NCI-H1417 (cell line): ENCODE measurements around the gene TCF25.
"Not testable (repeated sequence)": the region's sequence is repeated elsewhere in the genome, so short reads cannot be mapped to it uniquely, and the experiment has no call there.

Experiments used
- DNase-seq, 3 experiments: peaks; one replicate each; lab custom pipeline; 2025; lab: John Stamatoyannopoulos, UW

Gene TCF25

DNA sequence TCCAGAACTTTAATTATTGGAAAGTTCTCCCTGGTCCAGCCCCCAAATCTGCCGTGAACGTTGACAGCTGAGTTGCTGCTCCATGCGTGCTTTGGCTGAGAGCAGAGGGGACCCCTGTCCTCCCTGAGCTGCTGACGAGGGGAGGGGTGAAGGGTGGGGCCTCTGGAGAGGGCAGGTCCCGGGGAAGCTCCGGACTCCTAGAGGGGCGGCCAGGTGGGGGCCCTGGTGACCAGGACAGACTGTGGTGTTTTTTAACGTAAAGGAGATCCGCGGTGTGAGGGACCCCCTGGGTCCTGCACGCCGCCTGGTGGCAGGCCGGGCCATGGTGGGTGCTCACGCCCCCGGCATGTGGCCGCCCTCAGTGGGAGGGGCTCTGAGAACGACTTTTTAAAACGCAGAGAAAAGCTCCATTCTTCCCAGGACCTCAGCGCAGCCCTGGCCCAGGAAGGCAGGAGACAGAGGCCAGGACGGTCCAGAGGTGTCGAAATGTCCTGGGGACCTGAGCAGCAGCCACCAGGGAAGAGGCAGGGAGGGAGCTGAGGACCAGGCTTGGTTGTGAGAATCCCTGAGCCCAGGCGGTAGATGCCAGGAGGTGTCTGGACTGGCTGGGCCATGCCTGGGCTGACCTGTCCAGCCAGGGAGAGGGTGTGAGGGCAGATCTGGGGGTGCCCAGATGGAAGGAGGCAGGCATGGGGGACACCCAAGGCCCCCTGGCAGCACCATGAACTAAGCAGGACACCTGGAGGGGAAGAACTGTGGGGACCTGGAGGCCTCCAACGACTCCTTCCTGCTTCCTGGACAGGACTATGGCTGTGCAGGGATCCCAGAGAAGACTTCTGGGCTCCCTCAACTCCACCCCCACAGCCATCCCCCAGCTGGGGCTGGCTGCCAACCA, 45.3 kb downstream of the TCF25 start, which contains the start of gene MC1R:
Gene MC1R, plus strand, starts transcription at position 410 of the 895 bp plus-strand sequence. Its CDS starts 397 bp downstream, at position 807.
- peak in 1 of 3 experiments; percentile 53 for DNase-seq

DNA sequence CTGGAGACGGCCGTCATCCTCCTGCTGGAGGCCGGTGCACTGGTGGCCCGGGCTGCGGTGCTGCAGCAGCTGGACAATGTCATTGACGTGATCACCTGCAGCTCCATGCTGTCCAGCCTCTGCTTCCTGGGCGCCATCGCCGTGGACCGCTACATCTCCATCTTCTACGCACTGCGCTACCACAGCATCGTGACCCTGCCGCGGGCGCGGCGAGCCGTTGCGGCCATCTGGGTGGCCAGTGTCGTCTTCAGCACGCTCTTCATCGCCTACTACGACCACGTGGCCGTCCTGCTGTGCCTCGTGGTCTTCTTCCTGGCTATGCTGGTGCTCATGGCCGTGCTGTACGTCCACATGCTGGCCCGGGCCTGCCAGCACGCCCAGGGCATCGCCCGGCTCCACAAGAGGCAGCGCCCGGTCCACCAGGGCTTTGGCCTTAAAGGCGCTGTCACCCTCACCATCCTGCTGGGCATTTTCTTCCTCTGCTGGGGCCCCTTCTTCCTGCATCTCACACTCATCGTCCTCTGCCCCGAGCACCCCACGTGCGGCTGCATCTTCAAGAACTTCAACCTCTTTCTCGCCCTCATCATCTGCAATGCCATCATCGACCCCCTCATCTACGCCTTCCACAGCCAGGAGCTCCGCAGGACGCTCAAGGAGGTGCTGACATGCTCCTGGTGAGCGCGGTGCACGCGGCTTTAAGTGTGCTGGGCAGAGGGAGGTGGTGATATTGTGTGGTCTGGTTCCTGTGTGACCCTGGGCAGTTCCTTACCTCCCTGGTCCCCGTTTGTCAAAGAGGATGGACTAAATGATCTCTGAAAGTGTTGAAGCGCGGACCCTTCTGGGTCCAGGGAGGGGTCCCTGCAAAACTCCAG, 46.4 kb downstream of the TCF25 start:
- DNase-seq: no peak

DNA sequence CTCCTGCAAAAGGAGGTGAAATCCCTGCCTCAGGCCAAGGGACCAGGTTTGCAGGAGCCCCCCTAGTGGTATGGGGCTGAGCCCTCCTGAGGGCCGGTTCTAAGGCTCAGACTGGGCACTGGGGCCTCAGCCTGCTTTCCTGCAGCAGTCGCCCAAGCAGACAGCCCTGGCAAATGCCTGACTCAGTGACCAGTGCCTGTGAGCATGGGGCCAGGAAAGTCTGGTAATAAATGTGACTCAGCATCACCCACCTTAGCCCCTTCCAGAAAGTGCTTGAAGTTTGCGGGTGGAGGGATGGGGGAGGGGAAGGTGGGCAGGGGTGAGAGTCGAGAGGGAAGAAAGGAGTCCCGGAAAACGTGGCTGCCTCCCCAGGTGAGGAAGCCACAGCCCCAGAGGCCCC, 47.3 kb downstream of the TCF25 start:
- no peak for DNase-seq

DNA sequence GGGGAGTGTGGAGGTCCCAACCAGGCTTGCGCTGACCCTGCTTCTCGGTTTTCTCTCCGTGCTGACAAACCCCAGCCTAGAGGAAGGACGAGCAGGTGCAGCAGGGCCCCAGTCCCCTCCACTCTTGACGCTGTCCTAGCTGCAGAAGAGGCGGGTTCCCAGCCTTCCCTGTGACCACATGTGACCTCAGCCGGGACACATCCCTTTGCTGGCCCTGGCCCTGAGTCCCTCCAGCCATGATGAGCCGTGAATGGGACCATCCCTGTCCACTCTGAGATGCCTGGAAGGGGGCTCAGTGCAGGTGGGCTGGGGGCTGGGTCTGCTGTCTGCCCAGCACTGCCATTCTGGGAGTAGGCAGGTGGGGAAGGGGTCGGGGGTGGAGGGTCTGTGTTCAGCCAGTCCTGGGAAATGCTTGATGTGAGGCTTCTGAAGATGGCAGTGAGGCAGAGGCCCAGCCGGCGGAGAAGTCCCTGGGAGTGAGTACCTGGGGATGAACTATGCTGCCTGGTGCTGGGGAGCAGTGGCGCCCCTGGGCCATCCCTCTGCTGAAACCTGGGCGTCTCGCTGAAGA, 47.8 kb downstream of the TCF25 start:
- peak in 1 of 3 experiments; percentile 15 for DNase-seq

DNA sequence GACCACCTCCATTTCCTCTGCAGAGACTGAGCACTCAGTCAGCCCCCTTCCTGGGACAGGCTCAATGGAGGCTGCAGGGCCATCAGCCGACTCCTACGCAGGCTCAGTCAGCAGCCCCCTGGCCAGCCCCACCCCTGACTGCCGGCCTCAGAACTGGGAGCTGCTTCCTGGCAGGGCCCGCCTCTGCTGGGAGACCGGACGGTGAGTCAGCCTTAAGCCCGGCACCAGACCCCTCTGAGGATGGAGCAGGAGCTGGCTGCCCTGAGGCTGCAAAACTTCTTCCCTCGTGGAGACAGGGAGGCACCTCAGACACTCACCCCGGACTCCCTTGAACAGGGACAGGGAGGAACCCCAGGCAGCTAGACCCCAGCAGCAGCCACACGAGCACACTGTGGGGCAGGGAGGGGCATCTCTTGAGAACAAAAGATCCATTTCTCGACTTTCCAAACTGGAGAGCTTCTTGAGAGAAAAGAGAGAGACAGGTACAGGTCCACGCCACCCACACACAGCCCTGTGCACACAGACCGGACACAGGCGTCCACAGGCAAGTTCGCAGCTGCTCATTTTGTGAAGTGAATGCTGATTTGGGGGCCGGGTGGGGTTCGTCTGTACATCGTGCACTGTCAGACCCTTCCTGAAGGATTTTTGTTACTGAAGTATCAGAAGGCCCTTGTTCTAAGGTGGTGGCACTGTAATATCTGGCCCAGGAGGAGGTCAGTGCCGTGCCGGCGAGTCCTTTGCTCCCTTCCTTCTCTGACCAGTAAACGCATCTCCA, 48.5 kb downstream of the TCF25 start:
- peak in 2 of 3 experiments; percentile 55 to 69 for DNase-seq

DNA sequence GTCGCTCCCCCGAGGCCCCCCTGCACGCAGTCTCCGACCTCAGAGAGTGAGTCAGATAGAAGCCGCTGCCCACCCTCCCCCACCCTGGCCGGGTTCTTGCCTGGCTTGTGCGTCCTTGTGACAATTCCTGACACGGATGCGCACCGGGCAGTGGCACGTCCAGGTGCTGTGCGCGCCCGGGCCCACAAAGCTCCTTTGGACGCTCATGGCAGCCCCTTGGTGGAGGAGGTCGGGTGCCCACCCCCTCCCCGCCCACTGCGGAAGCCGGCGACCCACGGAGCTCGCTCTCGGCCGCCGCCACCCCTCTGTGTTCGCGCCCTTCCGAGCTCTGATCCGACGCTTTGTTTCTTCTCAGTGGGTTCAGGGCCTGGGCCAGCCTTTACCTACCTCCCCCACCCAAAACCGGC, 49.1 kb downstream of the TCF25 start:
- DNase-seq: peak; percentile 14 to 85 (median 85)

DNA sequence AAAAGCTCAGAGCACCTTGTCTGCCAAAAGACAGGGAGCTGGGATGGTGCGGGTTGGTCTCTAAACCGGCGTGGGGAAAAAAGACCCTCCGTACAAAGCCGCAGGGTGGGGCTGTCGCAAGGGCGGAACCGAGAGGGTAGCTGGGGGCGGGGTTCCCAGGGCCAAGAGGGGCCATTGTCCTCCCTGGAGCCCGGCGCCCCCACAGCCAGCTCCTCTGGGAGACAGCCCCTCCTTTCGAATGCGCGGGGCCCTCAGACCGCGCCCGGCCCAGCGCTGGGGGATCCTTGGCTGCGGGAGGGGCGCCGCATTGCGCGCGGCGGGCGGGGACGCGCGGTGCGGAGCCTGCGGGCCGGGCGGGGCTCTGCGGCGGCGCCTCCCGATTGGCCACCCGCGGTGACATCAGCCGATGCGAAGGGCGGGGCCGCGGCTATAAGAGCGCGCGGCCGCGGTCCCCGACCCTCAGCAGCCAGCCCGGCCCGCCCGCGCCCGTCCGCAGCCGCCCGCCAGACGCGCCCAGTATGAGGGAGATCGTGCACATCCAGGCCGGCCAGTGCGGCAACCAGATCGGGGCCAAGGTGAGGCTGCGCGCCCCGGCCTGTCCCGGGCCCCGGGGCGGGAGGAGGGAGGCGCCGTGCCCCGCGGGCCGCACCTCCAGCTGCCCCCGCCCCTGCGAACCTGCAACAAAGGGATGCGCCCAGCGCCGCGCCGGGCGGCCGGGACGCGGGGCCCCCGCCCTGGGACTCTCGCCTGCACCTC, 49.7 kb downstream of the TCF25 start, which contains the start of gene TUBB3:
Gene TUBB3, plus strand, starts transcription at position 459 of the 756 bp plus-strand sequence. Its CDS starts 60 bp downstream, at position 519.
- DNase-seq: peak; percentile 84 to 92 (median 88)

DNA sequence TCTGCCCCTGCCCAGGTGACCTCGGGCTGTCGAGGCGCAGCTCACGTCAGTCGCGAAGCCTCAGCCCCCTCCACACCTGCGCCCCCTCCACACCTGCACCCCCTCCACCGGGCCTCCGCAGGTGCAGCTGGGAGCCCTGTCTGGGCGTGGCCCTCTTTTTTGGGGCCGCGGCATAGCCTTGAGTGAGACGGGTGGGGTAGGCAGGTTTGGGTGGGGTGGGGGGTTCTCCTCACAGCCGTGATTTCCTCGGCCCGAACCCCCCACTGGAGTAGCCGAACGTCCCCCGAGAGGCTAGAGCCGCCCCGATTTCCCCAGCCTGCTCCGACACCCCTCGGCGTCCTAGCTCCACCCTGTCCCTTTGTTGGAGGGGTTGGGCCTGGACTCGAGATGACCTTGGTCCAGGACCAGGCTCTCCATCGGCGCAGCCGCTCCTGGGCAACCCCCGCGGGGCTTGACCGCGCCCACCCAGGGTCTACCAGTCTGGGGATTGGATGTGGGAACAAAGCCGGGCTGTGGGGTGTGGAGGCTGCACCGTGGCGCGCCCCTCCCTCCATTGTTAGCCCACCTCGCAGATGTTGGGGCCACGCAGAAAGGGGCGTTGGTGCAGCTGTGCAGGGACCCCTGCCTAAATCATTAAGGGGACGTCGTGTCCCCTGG, 50.4 kb downstream of the TCF25 start:
- DNase-seq: peak; percentile 31 to 82 (median 71)

DNA sequence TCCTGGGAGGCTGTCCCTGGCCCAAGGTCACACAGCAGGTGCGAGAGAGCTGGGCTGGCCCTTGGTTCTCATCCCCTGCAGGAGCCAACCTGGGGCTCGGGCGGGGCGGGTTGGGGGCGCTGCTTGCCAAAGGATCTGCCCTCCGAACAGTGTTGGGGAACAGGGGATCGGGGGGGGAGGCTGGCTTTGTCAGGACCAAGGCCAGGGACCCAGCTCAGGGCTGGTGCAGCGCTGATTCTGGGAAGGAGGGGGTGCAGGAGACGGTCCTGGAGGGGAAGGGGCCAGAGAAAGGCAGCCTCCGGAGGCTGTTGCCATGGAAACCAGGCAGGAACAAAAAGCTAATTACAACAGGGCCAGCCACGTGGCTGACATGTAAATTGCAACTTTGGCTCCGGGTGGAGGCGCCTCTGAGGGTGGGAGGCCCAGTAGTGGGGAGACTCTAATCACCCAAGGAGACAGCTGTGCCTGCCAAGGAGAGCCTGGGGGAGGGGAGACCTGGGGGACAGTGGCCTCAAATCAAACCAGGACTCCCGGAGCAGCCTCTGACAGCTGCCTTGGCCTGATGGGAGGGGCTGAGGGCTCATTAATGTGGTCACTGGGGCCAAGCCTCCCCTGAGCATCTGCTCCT, 51.0 kb downstream of the TCF25 start:
- DNase-seq: peak; percentile 11 to 85 (median 72)

DNA sequence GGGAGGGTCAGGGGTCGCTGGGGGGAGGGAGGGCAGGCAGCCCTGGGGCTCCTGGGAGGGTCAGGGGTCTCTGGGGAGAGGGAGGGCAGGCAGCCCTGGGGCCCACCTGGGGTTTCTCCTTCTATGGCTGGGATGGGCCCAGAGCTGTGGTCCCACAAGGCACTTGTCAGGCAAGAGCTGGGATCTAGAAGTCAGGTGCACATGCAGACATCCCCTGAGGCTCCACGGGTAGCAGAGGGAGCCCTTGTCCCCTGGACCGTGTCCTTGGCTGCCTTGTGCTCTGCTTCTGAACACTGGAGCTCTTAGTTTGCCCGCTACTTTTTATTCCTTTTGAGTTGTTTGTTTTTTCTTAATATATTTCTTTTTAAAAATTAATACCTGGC, 51.5 kb downstream of the TCF25 start:
- peak in 2 of 3 experiments; percentile 2 to 58 for DNase-seq

DNA sequence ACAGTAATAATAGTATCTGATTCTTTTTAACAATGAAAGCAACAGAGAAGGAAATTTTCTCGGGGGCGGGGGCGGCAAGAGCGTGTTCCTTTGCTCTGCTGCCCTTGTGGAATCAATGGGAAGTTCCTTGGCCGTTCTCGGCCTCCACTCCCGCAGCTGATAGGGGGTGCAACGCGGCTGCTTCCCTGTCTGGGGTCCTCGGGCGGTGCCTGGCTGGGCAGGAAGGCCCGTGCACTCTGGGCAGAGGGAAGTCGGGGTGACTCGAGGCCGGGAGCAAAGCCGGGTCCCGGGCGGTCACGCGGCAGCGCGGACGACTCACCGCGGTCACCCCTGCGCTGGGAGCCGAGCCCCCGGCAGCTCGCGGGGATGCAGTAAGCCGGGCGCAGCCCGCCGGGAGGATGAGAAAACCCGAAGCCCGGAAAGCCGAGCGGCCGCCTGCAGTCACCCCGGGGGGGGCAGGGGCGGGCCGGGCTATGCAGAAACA, 52.2 kb downstream of the TCF25 start:
- DNase-seq: peak in 1 of 3 experiments; percentile 66

DNA sequence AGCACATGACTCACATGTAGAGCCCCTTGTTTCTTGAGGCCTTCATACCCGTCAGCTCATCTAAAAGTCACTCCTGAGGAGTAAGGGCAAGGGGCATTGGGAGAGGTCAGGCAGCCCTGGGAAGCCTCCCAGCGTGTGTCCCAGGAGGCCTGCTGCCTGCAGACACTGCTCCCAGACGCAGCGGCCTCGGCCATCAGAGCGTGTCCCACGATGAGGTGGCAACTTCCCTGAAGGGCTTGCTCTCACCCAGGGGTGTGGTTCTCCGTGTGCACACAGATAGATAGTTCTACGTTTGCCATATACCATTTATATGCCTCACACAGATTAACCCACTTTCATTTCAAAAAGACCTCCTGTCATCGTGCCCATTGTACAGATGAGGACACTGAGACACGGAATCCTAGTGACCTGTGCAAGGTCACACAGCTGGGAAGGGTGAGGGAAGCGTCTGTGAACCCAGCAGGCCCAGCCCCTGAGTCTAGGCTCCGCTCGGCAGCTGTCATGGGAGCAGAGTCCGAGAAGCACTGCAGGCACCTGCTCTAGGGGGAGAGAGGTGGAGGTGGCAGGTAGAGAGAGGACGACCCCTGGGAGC, 58.0 kb downstream of the TCF25 start:
- DNase-seq: no peak

DNA sequence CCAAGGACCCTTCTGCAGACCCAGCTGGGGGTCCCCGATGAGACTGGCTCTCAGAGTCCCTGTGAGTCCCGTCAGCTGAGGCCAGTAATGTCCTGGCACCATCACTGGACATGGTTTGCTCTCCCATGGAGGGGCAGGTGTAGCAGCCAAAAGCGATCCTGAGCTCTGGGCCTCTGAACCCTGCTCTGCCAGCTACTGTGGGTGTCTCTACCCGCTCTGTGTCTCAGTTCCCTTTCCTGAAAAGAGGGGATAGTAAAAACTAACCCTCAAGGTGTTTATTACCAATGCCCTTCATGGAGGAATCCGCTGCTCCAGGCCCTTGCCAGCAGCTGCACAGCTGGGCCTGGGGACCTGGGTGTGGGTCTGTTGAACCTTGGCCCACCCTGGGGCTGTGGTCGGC, 58.6 kb downstream of the TCF25 start:
- DNase-seq: no peak

DNA sequence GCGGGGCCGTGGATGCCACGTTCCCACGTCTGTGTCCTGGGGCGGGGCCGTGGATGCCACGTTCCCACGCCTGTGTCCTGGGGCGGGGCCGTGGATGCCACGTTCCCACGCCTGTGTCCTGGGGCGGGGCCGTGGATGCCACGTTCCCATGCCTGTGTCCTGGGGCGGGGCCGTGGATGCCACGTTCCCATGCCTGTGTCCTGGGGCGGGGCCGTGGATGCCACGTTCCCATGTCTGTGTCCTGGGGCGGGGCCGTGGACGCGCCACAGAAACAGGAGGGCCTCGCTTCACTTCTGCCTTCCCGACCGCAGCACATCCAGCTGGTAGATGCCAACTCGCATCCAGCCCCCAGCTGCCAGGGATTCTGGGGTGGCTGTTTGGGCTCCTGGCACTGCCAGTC, 60.6 kb downstream of the TCF25 start:
- DNase-seq: not testable (repeated sequence)

DNA sequence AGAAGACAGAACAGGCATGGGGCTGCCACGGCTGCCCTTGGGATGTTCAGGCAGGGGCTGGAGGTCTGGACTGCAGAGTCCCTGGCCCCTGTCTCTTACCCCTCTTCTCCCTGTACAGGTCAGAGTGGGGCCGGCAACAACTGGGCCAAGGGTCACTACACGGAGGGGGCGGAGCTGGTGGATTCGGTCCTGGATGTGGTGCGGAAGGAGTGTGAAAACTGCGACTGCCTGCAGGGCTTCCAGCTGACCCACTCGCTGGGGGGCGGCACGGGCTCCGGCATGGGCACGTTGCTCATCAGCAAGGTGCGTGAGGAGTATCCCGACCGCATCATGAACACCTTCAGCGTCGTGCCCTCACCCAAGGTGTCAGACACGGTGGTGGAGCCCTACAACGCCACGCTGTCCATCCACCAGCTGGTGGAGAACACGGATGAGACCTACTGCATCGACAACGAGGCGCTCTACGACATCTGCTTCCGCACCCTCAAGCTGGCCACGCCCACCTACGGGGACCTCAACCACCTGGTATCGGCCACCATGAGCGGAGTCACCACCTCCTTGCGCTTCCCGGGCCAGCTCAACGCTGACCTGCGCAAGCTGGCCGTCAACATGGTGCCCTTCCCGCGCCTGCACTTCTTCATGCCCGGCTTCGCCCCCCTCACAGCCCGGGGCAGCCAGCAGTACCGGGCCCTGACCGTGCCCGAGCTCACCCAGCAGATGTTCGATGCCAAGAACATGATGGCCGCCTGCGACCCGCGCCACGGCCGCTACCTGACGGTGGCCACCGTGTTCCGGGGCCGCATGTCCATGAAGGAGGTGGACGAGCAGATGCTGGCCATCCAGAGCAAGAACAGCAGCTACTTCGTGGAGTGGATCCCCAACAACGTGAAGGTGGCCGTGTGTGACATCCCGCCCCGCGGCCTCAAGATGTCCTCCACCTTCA, 61.5 kb downstream of the TCF25 start:
- DNase-seq: no peak

DNA sequence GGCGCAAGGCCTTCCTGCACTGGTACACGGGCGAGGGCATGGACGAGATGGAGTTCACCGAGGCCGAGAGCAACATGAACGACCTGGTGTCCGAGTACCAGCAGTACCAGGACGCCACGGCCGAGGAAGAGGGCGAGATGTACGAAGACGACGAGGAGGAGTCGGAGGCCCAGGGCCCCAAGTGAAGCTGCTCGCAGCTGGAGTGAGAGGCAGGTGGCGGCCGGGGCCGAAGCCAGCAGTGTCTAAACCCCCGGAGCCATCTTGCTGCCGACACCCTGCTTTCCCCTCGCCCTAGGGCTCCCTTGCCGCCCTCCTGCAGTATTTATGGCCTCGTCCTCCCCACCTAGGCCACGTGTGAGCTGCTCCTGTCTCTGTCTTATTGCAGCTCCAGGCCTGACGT, 62.2 kb downstream of the TCF25 start:
- DNase-seq: not testable (repeated sequence)

DNA sequence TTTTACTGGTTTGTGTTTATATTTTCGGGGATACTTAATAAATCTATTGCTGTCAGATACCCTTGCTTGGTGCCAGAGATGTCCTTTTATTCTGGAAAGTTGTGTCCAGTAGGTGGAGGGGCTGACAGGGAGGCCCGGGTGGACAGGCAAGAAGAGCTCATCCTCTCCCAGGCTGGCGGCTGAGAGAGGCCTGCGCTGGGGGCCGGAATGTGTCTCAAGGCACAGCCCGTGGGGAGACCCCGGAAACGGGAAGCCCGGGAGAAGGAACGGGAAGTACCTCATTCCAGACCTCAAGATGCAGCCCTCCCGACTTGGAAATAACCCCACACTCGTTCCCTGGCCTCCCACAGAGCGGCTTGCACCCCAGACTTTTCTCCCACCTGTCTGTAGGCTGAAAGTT, 62.6 kb downstream of the TCF25 start:
- no peak for DNase-seq

DNA sequence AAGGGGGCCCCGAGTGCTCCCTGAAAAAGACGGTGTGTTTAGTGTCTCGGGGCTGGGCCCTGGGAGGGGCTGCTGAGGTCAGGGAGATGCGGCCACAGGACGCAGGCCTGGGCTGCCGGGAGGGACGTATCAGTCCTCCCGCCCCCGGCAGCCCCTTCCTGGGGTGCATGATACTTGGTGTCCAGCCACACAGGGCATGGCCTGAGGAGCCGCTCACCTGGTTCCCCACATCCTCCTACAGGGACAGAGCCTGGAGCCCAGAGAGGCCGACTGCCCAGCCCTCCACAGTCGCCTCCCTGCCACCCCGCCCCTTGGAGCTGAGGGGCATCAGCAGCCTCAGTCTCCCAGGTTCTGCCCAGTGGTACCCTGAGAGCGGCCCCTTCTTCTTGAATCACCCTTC, 63.1 kb downstream of the TCF25 start:
- no peak for DNase-seq
